Endothelial cell of umbilical vein (primary cell): ENCODE measurements around the gene RAD18. TPM values are rescaled to one million over a fixed set of nuclear protein-coding genes. Genes with fewer than 3 reads are reported as not detected.

ENCODE experiments used
- BruUV-seq: library from RNA; stranded (reverse); fragments of 400-500 nt; replicated peaks from 2 replicates; lab custom pipeline; 2021; lab: Mats Ljungman, UMichigan
- CTCF ChIA-PET: fragments of 300-600, 350-600 bp; sonication (Branson Sonifier 250); formaldehyde crosslinking; loops from one replicate; lab custom pipeline; 2021; ENCODE audit warnings: antibody characterized with exemption, inconsistent platforms; lab: Charles Lee
- POLR2A ChIA-PET: fragments of 300-600, 350-600 bp; sonication (Branson Sonifier 250); formaldehyde crosslinking; loops from one replicate; lab custom pipeline; 2021; ENCODE audit warnings: antibody characterized with exemption, inconsistent platforms; lab: Charles Lee
- DNase-seq: peaks from one replicate; pipeline ENCODE4 v3.0.0-alpha.2; 2011; ENCODE audit warnings: low read depth, low spot score
- FAIRE-seq: peaks from 2 replicates; lab custom pipeline; 2011; peaks lifted over from hg19 to GRCh38; lab: Jason Lieb, UNC
- H2AFZ ChIP-seq: 2 replicates; pipeline ENCODE4 v1.6.0; 2012; ENCODE audit warnings: low read depth, low read length, control low read depth, inconsistent platforms
- H3K27ac ChIP-seq: 2 replicates; pipeline ENCODE4 v1.5.1; 2011; ENCODE audit warnings: low read depth, mild to moderate bottlenecking, control low read depth, low read length, moderate library complexity; ENCODE audit not compliant: insufficient read depth
- H3K27me3 ChIP-seq, 2 experiments: 2 replicates each; pipeline versions ENCODE4 v1.6.0 to v1.6.1; 2011; ENCODE audit warnings: low read length in 2 of 2, mixed read lengths in 1 of 2; ENCODE audit not compliant: control insufficient read depth in 2 of 2, insufficient read depth in 2 of 2
- H3K36me3 ChIP-seq, 2 experiments: 2 replicates in 1 of 2; 3 replicates in 1 of 2; pipeline ENCODE4 v1.5.1; 2011; ENCODE audit warnings: low read length in 2 of 2, mild to moderate bottlenecking in 1 of 2, moderate library complexity in 1 of 2; ENCODE audit not compliant: control insufficient read depth in 2 of 2, insufficient read depth in 2 of 2; ENCODE audit errors: extremely low read depth in 1 of 2
- H3K4me1 ChIP-seq: 3 replicates; pipeline ENCODE4 v1.5.1; 2011; ENCODE audit warnings: mild to moderate bottlenecking, low read length; ENCODE audit not compliant: control insufficient read depth, insufficient read depth; ENCODE audit errors: extremely low read depth
- H3K4me2 ChIP-seq: 2 replicates; pipeline ENCODE4 v1.6.1; 2011; ENCODE audit warnings: low read length, control low read depth, mixed read lengths; ENCODE audit not compliant: insufficient read depth
- H3K4me3 ChIP-seq, 3 experiments: fragments of 200-600 bp in 1 of 3; sonication (generic), shearing (Covaris generic) in 1 of 3; replicated peaks in 1 of 3; 2 replicates each; pipeline ENCODE4 v1.5.1; 2011 to 2016; ENCODE audit warnings: control low read depth in 3 of 3, low read length in 3 of 3, mild to moderate bottlenecking in 2 of 3, inconsistent platforms in 1 of 3, low read depth in 1 of 3, moderate library complexity in 1 of 3; ENCODE audit not compliant: insufficient read depth in 1 of 3
- H3K79me2 ChIP-seq: 2 replicates; pipeline ENCODE4 v1.6.0; 2012; ENCODE audit warnings: low read length, inconsistent platforms; ENCODE audit not compliant: control insufficient read depth, insufficient read depth
- H3K9ac ChIP-seq: replicated peaks from 2 replicates; pipeline ENCODE3; 2011; ENCODE audit warnings: low read length, control low read depth; ENCODE audit not compliant: insufficient read depth; ENCODE audit errors: extremely low read depth
- H3K9me1 ChIP-seq: replicated peaks from 3 replicates; pipeline ENCODE4 v1.6.0; 2011; ENCODE audit warnings: mild to moderate bottlenecking, low read length; ENCODE audit not compliant: control insufficient read depth, insufficient read depth; ENCODE audit errors: extremely low read depth
- H3K9me3 ChIP-seq: replicated peaks from 2 replicates; pipeline ENCODE4 v1.5.1; 2012; ENCODE audit warnings: low read length, inconsistent platforms; ENCODE audit not compliant: control insufficient read depth, insufficient read depth
- H4K20me1 ChIP-seq: replicated peaks from 2 replicates; pipeline ENCODE3; 2011; ENCODE audit warnings: mild to moderate bottlenecking, low read length; ENCODE audit not compliant: control insufficient read depth, insufficient read depth; ENCODE audit errors: extremely low read depth
- EZH2 ChIP-seq: IDR thresholded peaks from 2 replicates; pipeline ENCODE4 v1.6.1; 2012; ENCODE audit warnings: borderline replicate concordance, low read depth, mild to moderate bottlenecking, moderate library complexity, low read length, inconsistent platforms; ENCODE audit not compliant: severe bottlenecking
- FOS ChIP-seq: IDR thresholded peaks from 2 replicates; pipeline ENCODE4 v1.6.1; 2011; ENCODE audit warnings: mild to moderate bottlenecking, low read length, moderate library complexity, borderline replicate concordance; ENCODE audit not compliant: insufficient read depth
- GATA2 ChIP-seq: IDR thresholded peaks from 2 replicates; pipeline ENCODE4 v1.7.0; 2011; ENCODE audit warnings: low read depth, mild to moderate bottlenecking, moderate library complexity, mixed read lengths, low read length; ENCODE audit not compliant: insufficient read length, insufficient read depth
- JUN ChIP-seq: IDR thresholded peaks from 2 replicates; pipeline ENCODE4 v1.6.1; 2011; ENCODE audit warnings: borderline replicate concordance, low read depth; ENCODE audit not compliant: insufficient read length, insufficient read depth
- MAX ChIP-seq: IDR thresholded peaks from 2 replicates; pipeline ENCODE4 v1.6.1; 2011; ENCODE audit not compliant: insufficient read depth, insufficient read length
- MYC ChIP-seq: IDR thresholded peaks from one replicate; pipeline ENCODE4 v1.6.1; 2011; ENCODE audit warnings: mild to moderate bottlenecking, low read depth, low read length
- POLR2A ChIP-seq: IDR thresholded peaks from 2 replicates; pipeline ENCODE4 v1.6.1; 2012; ENCODE audit warnings: low read depth, mild to moderate bottlenecking, control low read depth, low read length
- POLR2AphosphoS5 ChIP-seq: IDR thresholded peaks from 2 replicates; pipeline ENCODE4 v1.6.1; 2012; ENCODE audit warnings: low read depth, mild to moderate bottlenecking, control low read depth, low read length, moderate library complexity; ENCODE audit not compliant: insufficient read depth
- dilution Hi-C: fragments of 300-500 bp; cut with MboI; formaldehyde crosslinking; loops from one replicate; pipeline ENCODE4 v1.15.0; 2019; ENCODE audit warnings: low sequenced_read_pairs; ENCODE audit not compliant: extremely low pct_ligation_motif_present
- intact Hi-C: fragments of 100-400 bp; cut with micrococcal nuclease; formaldehyde crosslinking; loops from one replicate; pipeline ENCODE4 v1.10.0; 2022
- polyA plus RNA-seq, 4 experiments: library from polyadenylated mRNA; depleted of rRNA in 3 of 4; stranded (reverse) in 3 of 4; unstranded in 1 of 4; fragments of >200 nt; gene quantifications; 2 replicates each; pipeline versions ENCODE4 v1.2.1 to v1.2.3, GENCODE V29; 2011 to 2012; ENCODE audit warnings: missing spikeins in 1 of 4
- total RNA-seq: library from RNA; stranded (reverse); gene quantifications from 2 replicates; pipeline ENCODE4 v1.2.3, GENCODE V29; 2021
- TF ChIP-seq, protein P1 (sequence below), 2 donors: IDR thresholded peaks; 1 replicate in 1 of 2; 2 replicates in 1 of 2; pipeline ENCODE4 v1.5.1; 2011; ENCODE audit warnings: low read length in 2 of 2, mild to moderate bottlenecking in 2 of 2, moderate library complexity in 2 of 2, control low read depth in 1 of 2, inconsistent platforms in 1 of 2, low read depth in 1 of 2; ENCODE audit not compliant: insufficient read depth in 1 of 2; ENCODE audit errors: extremely low read depth in 1 of 2

RAD18 gene
- total and polyA plus RNA-seq, 2 donors (not counting 3 experiments of a cell fraction or from before 2014, with no cell fraction given), result 7.9 to 23.8 TPM

GRCh38 chr3:8847317-8847716, 116.0 kb downstream of the RAD18 start:
- DNase-seq (no peak), FAIRE-seq (no peak)
- H3K9me3 ChIP-seq, result no peaks in the 10 kb centered on the region
- CTCF ChIA-PET, result interaction anchor here (0.7 kb wide), 1 partner anchor 78 kb away, joined by 3 read pairs; the partner anchor contains the start of gene OXTR
- no peak overlapping the region for H3K27ac ChIP-seq
- no TSS peak for BruUV-seq
- H3K27me3 ChIP-seq, result no peaks in the 10 kb centered on the region
- TF ChIP-seq MAX, result no peak
- TF ChIP-seq MYC, result no peak
- no peak for TF ChIP-seq EZH2
- no peak for TF ChIP-seq GATA2
- TF ChIP-seq FOS, result no peak
- no peak for TF ChIP-seq POLR2AphosphoS5
- TF ChIP-seq, protein P1, sequence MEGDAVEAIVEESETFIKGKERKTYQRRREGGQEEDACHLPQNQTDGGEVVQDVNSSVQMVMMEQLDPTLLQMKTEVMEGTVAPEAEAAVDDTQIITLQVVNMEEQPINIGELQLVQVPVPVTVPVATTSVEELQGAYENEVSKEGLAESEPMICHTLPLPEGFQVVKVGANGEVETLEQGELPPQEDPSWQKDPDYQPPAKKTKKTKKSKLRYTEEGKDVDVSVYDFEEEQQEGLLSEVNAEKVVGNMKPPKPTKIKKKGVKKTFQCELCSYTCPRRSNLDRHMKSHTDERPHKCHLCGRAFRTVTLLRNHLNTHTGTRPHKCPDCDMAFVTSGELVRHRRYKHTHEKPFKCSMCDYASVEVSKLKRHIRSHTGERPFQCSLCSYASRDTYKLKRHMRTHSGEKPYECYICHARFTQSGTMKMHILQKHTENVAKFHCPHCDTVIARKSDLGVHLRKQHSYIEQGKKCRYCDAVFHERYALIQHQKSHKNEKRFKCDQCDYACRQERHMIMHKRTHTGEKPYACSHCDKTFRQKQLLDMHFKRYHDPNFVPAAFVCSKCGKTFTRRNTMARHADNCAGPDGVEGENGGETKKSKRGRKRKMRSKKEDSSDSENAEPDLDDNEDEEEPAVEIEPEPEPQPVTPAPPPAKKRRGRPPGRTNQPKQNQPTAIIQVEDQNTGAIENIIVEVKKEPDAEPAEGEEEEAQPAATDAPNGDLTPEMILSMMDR (IDR thresholded peaks at IDR 0.05; ENCODE audit: extremely low read depth in 1 of 2, insufficient read depth in 1 of 2, low read depth in 1 of 2, low read length in 2 of 2), result no peak
- no peak for TF ChIP-seq JUN
- TF ChIP-seq POLR2A, result no peak
- no peaks in the 10 kb centered on the region for H4K20me1 ChIP-seq
- POLR2A ChIA-PET, result no interaction called here
- H3K4me1 ChIP-seq, result peaks cover 17% of the 10 kb centered on the region
- intact Hi-C loops, result no loop called here
- no peak overlapping the region for H3K4me2 ChIP-seq
- no peak overlapping the region for H2AFZ ChIP-seq
- no peaks in the 10 kb centered on the region for H3K79me2 ChIP-seq
- no peaks in the 10 kb centered on the region for H3K9me1 ChIP-seq
- dilution Hi-C loops, result no loop called here
- no peak overlapping the region for H3K9ac ChIP-seq
- no peak overlapping the region for H3K4me3 ChIP-seq
- H3K36me3 ChIP-seq, result no peaks in the 10 kb centered on the region
